NCI-H2107 (cell line): Measurements from ENCODE around the gene TMEM126A.
"Not testable (repeated sequence)": the region's sequence is repeated elsewhere in the genome, so short reads cannot be mapped to it uniquely, and the experiment has no call there.

Source experiments
- DNase-seq: peaks from one replicate; lab custom pipeline; 2025; lab: John Stamatoyannopoulos, UW

The TMEM126A gene

DNA sequence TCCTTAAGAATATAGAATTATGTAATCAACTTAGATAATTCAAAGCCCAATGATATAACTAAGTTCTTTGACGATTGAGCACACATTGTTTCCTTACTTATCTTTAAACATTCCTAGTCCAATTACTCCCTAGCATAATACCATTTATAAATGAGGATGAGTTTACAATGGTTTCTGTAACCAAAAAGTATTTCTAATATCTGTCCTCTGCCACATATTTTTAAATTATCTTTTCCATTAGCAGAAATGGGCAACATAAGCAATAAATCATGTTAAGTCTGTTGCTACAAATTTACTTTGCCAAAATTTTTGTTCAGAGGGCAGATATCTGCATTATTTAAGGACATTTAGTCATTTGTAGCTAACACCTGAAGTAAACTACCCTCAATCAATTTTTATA lies 10.4 kb downstream of the TMEM126A start:
- no peak for DNase-seq

DNA sequence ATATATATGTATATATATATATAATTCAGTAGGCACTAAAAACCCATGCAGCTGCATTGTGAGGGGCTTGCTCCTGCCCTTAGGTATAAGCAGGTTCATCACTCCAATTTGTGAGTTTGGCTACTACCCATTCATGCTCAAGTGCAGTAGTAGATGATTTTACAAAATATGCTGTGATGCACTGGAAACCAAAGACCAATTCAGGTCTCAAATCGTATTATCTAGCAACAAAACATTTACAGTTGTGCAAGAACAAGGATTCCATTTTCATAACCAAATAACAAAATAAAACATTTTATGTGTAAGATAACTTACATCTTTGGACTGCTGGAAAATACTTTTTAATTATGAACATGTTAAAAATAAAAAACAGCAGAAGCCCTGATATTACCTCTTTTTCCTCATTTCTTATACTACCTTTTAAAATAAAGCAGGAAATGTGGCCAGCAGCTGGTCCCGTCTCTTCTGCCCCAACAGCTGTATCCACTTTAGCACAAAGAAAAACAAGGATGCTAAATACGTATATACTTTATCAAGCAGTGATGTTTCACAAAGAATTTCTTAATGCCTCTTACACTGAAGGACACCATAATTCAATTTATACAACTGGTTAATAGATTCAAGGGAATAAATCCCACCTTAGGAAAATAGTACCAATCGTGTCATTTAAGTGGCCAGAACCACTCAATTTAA lies 14.4 kb downstream of the TMEM126A start:
- DNase-seq = no peak

DNA sequence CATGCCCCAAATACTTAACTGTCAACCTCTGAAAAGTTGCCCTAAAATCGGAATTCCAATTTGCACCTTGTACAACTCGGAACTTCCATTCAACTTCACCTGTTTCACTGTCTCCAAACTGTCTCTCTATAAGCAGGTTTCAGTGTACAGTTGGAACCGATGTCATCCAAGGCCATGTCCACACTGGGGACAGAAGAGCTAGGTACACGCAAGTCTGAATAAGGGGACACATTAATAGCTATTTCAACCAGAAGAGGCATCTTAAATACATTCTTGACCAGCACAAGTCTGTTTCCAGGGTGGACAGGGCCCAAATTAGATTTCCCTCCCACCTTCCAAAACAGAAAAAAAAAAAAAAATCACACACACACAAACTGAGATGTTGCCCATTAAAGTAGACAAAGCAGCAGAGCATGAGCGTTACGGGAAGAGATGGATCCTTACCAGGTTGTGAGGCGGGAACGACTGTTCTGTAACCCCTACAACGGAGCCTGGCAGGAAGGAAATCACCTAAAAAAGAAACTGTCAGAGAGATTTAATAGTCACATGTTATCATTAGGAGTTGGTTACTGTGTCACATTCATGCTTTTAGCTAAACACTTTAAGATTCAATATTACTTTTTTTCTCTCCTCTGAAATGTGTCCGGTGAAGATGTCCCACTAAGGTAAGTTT lies 15.4 kb downstream of the TMEM126A start:
- DNase-seq = no peak

DNA sequence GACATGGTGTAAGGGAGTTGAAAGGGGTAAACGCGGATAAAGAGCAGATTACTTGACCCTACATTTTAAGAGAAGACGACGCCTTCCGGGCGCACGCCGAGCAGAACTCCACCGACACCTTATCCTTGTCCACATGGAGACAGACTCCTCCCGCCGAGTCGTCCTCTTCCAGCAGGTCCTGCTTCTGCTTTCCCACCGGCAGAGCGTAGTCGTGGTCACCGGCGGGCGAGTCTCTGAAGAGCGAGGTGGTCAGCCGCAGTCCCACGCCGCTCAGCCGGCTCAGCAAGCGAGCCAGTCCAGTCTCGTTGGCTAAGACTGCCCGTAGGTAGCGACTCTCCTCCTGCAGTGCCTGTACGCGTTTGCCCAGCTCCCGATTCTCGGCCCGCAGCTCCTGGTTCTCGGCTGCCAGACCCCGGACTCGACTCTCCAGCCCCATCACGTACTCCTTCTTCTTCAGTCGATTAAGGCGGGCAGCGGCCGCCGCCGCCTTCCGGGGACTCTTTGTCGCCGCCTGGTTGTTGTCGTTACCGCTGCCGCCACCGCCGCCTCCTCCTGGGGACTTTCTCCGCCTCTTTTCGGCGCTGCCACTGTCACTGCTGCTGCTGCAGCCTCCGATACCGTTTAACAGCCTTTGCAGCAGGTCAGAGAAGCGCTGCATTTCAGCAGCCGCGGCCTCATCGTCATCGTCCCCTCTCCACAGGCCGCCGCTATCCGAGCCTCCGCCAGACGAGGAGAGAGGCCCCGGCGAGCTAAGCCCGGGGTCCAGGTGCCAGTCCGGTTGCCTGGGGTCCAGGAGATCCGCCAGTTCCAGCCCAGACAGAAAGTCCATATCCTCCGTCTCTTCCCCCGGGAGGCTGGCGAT lies 16.2 kb downstream of the TMEM126A start:
- peak; percentile 16 for DNase-seq

DNA sequence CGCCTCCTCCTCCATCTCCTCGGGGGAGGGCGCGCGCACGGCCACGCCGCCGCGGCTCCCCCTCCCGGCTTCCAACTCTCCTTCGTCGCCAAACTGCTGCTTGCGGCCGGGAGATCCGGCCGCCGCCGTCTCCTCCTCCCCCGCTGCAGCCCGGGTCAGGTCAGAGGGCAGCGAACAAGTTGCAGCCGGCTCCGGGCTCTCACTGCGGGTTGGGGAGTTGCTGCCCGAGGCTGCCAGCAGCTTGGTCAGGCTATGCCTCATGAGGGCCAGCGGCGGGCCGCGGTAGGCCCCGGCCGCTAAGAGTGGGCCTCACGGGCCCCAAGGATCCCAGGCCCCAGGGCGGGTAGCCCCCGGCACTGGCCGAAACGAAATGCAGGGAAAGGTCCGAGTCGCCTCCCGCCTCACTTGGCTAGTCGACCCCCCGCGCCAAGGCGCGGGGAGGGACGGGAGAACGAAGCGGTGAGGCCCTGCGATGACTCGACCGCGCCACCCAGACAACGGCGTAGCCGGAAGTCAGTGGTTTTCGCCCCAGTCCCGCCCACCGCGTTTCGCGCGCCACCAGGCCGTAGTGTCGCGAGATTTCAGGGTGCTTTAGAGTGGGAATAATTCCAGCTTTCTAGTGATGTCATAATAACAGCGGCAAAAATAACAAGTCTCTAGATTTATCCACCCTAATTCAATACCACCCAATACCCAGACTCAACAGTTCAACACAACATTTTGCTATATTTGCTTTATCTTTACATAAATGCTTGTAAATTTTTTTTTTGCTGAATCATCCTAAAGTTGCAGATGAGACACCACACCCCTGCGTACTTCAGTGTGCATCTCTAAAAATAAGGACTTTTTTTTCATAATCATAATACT lies 17.1 kb downstream of the TMEM126A start, which contains the start of gene CREBZF:
Gene CREBZF (minus strand): TSS at position 515 of the 867 bp plus-strand sequence. CDS start 254 bp downstream, at position 261.
- peak; percentile 87 for DNase-seq

DNA sequence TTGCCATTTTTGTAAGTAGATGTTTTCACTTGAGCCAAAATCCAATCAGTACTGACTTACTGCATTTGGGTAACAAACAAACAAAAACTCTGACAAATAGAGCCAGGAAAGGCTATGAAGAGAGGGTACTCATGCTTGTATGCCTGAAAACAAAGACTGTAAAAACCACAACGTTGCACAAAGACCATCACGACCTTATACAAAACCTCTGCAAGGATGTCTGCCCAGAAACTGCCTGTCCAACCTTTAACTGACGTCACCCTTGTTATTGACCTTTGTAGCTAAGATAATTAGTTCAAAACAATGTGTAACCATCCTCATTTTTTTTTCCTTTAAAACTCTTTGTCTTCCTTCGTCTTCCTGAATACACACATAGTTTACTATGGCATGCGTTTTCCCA lies 18.0 kb downstream of the TMEM126A start:
- no peak for DNase-seq

DNA sequence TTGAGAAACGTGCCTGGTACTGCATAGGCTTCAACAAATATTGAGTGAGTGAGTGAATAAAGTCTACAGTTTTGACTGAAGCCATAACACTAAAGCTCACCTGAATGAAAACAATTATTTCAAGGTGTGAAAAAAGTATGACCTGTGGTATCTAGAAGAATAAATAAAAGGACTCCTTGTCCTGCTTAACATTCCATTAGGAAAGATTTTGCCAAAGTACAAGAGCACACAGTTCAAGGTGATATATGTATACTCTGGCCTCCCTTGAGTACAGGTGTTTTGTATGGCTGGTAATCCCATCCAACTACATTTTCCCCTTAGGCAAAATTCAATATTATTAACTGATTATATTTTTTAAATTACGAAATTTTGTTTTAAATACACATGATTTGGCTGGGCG lies 18.9 kb downstream of the TMEM126A start:
- no peak for DNase-seq

DNA sequence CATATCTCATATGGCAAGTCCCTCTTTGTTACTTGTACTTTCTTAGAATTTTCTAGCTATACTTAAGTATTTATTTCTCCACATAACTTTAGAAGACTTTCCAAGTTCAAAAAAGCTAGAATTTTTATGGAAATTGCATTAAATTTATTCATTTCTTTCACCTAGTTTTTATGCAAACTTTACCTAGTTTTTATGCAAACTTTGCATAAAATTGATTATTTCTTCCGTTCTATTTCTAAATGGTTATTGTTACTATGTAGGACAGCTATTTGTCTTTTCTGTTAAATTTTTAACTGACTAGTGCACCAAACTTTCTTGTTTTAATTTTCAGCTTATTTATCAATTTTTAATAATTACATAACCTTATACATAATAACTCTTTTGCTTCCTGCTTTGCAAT lies 20.4 kb downstream of the TMEM126A start:
- no peak for DNase-seq

DNA sequence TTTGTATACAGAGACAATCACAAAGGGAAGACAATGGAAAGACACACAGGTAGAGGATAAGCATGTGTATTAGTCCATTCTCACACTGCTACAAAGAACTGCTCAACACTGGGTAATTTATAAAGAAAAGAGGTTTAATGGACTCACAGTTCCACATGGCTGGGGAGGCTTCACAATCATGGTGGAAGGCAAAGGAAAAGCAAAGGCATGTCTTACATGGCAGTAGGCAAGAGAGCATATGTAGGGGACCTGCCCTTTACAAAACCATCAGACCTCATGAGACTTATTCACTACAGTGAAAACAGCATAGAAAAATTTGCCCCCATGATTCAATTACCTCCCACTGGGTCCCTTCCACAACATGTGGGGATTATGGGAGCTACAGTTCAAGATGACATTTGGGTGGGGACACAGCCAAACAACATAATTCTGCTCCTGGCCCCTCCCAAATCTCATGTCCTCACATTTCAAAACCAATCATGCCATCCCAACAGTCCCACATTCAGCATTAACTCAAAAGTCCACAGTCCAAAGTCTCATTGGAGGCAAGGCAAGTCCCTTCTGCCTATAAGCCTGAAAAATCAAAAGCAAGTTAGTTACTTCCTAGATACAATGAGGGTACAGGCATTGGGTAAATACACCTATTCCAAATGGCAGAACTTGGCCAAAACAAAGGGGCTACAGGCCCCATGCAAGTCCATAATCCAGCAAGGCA lies 23.3 kb downstream of the TMEM126A start:
- not testable (repeated sequence) for DNase-seq

DNA sequence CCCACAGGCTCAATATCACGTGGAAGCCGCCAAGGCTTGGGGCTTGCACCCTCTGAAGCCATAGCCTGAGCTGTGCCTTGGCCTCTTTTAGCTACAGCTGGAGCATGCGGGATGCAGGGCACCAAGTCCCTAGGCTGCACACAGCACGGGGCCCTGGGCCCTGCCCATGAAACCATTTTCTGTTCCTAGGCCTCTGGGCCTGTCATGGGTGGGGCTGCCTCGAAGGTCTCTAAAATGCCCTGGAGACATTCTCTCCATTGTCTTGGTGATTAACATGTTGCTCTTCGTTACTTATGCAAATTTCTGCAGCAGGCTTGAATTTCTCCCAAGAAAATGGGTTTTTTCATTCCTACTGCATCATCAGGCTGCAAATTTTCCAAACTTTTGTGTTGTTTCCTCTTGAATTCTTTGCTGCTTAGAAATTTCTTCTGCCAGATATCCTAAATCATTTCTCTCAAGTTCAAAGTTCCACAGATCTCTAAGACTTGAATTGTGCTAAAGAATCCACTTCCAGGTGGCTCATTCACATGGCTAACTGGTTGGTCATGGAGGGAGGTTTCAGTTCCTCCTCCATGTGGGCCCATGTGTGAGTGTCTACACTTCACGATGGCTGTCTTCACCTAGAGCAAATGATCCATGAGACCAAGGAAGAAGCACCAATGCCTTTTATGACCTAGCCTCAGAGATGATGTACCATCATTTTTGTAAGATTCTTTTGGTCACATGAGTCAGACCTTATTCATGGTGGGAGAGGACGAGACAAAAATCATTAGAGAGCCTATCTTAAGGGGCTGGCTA lies 24.5 kb downstream of the TMEM126A start:
- no peak for DNase-seq

DNA sequence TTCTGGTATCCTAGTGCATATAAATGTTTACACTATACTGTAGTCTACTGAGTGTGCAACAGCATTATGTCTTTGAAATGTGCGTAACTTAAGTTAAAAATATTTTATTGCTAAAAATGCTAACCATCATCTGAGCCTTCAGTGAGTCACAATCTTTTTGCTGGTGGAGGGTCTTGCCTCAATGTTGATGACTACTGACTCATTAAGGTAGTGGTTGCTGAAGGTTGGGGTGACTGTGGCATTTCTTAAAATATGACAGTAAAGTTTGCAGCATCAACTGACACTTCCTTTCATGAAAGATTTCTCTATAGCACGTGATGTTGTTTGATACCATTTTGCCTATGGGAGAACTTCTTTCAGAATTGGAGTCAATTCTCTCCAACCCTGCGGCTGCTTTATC lies 25.6 kb downstream of the TMEM126A start:
- no peak for DNase-seq

DNA sequence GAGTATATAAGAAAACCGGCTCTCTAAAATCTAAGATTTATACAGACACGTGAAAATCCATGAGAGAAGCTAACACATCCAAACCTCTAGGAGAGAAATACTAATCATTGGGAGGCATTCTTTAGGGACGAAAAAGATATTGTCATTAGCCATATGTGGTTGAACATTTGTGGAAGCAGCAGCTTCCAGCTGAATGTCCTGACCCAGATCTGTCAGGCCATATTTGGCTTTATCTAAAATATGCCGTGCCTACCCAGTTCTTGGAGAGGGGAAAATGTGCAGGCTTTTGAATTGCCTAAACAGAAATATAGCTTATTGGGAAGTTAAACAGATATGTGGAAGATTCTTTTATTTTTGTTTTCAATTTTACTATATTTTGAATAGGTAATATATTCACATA lies 31.8 kb downstream of the TMEM126A start:
- no peak for DNase-seq

DNA sequence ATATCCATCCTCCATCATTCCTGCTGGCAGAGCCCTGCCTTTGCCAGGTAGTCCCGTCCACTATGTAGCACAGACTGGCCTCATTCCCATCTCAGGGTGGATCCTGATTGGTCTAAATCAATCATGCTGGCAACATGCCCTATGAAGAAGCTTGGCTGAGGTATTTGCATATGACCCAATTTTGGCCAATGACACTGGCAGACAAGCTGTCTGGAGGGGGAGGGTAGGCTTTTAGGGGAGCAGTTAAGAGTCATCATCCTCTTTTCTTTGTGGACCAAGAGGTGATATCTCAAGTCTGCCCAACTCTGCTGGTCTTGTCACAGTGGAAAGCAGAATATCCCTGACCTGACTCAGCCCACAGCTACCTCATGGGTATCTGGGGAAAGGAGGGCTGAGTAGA lies 33.1 kb downstream of the TMEM126A start:
- DNase-seq = no peak

DNA sequence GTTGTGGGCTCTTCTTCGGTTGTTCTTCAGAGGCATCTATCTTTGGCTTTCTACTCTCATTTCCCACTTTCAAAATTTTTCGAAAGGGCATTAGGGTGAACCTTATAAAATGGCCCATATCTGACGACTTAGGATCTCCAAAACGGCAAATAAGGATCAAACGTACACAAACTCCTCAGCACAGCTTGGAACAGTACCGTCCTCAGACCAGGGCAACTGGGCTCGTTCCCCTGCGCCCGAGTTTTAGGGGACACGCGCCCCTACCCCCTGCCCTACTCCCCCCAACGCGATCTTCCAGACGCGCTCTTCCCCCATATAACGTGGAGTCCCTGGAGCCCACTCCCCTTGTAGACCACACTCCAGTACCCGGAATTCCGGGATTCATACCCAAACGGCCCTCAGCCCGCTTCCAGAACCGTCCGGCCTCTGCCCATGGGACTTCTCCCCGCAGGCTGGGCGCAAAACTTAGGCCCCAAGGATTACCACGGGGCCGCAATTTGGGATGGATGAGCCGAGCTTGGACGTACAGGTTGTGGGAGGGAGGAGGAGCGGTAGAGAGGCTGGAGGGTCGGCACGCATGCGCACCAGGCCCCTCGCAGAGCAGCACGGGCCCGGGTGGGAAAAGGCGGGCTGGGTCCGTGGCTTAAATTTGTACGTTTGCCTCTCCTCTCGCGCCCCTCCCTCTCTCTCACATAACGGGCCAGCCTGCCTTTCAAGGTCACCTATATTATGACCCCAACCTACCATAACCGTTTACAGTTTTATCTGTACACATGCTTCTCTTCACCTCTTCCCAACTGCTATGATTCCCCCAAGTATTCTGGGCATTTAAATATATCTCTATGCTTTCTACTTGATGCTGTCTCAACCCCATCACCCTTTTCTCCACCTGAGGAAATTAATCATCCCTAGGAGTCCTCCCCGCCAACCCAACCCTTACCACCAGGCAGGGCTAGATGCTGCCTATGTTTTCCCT lies 34.9 kb downstream of the TMEM126A start:
- no peak for DNase-seq

DNA sequence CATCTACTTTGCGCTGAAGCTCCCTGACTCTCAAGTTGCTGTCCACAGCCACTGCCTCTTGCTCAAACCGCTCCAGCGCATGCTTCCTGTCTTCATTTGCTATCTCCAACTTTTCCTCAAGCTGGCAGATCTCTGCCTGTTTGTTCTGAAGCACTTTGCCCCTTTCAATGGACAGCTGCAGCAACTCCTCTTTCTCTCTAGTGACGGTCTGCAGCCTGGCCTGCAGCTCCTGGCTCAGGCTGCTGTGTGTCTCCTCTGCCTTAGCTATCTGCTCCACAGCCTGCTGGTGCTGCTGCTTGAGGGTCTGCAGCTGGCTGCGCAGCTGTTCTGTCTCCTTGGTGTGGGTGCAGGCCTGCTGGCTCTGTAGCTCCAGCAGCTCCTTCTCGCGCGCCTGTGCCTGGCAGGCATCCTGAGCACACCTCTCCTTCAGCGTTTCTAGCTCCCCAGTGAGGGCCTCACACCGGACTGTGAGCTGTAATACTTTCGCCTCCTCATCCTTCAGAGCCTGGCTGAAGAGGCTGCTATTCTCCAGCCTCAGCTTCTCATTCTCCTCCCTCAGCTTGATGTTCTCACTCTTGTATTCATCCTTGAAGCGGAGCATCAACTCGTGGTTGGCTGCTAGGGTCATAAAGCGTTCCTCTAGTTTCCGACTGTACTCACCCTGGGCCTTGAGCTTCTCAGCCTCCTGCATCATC lies 37.5 kb downstream of the TMEM126A start:
- no peak for DNase-seq

DNA sequence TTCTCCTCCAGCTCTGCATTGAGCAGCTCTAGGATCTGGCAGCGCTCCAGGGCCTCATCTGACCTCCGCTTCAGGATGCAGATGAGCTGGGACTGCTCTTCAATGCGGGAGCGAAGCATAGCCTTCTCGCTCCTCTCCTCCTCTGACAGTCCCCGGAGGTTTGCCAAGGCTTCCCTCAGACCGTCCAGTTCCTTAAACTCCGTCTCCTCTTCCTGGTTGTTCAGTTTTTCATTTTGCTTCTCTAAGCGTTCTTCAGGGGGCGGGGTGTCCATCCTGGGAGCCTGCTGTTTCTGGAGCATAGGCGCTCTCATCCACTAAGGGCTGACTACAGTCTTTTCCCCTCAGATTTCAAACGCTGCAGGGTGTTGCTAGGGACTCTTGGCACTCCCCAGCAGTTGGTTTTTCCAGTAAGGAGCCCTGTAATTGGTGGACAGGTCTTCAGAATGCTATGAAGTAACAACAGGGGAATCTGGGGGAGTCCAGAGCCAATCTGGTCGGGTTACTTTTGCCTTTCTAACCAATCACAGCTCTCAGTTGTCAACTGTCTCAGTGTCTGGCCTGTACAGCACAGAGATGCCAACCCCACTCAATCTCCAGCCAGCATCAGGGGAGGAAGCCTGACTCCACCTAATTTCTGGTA lies 38.2 kb downstream of the TMEM126A start, which contains the start of gene CCDC89:
Gene CCDC89 (minus strand): TSS at position 376 of the 640 bp plus-strand sequence. CDS start 65 bp downstream, at position 311.
- no peak for DNase-seq

DNA sequence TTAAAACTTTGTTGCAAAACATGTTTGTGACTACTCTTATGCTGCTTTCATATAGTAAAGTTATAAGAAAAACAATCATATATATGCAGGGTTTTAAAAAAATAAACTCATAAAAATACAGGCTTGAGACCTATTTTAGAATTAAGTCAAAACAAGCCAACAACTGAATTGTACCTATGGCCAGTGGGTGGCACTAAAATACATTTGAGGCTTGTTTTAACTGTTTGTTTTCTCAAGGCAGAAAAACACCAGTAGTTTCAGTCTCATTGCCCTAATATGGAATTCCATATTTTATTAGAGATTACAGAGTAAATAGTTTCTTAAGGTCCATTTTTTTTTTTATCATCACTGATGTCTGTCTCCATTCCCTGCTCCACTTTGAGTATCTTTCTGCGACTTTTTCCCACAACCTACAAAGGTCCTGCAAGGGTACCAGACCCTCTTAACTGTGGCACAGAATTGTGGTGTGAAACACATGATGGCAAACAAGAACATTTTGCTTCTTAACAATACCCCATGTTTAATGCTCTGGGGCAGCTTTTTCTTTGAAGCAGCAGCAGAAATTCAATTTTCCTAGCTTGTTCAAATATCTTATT lies 46.7 kb downstream of the TMEM126A start:
- no peak for DNase-seq
